GM13976 (cell line): ENCODE measurements around the gene C9orf85.

Source experiments
- DNase-seq: peaks from one replicate; pipeline ENCODE4 v3.0.0; 2012; ENCODE audit warnings: low spot score
- in situ Hi-C: fragments of 300-500 bp; cut with MboI; formaldehyde crosslinking; loops from one replicate; pipeline ENCODE4 v1.12.0; 2022; ENCODE audit warnings: low sequenced_read_pairs, mixed read lengths, inconsistent platforms; ENCODE audit not compliant: unreplicated experiment
- TF ChIP-seq, protein P1 (sequence below): IDR thresholded peaks from 2 replicates; pipeline ENCODE4 v1.5.1; 2012; ENCODE audit warnings: borderline replicate concordance, mild to moderate bottlenecking; ENCODE audit not compliant: insufficient read depth; ENCODE audit errors: extremely low read depth, missing control alignments, control extremely low read depth

The C9orf85 gene

DNA sequence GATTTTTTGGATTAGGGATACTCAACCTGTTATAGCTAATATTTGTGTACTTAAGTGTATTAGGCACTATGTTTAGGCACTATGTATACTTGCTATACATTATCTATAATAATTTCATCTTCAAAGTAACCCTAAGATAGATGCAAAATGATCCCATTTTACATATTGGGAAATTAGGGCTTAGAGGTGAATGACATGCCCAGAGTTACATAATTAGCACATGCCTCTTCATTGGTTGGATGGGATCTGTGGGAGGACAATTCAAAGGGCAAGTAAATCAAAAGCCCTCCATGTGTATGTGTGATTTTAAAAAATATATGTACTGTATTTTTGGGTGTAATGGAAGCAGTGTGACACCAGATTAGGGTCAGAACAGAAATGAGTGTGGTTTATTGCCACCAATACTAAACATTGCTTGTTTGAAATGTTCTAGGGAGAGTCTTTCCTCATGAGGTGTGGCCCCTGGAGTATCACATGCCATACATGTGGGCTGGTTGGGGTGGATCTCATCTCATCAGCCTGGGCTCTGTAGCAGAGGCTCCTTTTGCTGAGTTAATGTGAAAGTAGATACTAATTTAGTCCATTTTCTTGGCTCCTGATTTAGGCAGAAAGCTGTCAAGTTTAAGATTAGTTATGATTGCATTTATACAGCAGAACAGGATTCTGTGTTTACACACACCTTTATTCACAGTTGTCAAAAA is 5.5 kb downstream of the C9orf85 start:
- in situ Hi-C loops: no loop called here
- TF ChIP-seq, protein P1, sequence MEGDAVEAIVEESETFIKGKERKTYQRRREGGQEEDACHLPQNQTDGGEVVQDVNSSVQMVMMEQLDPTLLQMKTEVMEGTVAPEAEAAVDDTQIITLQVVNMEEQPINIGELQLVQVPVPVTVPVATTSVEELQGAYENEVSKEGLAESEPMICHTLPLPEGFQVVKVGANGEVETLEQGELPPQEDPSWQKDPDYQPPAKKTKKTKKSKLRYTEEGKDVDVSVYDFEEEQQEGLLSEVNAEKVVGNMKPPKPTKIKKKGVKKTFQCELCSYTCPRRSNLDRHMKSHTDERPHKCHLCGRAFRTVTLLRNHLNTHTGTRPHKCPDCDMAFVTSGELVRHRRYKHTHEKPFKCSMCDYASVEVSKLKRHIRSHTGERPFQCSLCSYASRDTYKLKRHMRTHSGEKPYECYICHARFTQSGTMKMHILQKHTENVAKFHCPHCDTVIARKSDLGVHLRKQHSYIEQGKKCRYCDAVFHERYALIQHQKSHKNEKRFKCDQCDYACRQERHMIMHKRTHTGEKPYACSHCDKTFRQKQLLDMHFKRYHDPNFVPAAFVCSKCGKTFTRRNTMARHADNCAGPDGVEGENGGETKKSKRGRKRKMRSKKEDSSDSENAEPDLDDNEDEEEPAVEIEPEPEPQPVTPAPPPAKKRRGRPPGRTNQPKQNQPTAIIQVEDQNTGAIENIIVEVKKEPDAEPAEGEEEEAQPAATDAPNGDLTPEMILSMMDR: no peak
- DNase-seq: peak; percentile 37

DNA sequence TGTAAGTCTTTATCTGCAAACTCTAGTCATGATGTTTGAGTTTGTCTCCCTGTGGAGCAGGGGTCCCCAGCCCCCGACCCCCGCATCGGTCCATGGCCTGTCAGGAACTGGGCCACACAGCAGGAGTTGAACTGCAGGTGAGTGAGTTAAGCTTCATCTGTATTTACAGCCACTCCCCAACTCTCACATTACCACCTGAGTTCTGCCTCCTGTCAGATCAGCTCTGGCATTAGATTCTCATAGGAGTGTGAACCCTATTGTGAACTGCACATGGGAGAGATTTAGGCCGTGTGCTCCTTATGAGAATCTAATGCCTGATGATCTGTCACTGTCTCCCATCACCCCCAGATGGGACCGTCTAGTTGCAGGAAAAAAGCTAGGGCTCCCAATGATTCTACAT is 7.0 kb downstream of the C9orf85 start:
- TF ChIP-seq, protein P1: no peak
- in situ Hi-C loops: no loop called here

DNA sequence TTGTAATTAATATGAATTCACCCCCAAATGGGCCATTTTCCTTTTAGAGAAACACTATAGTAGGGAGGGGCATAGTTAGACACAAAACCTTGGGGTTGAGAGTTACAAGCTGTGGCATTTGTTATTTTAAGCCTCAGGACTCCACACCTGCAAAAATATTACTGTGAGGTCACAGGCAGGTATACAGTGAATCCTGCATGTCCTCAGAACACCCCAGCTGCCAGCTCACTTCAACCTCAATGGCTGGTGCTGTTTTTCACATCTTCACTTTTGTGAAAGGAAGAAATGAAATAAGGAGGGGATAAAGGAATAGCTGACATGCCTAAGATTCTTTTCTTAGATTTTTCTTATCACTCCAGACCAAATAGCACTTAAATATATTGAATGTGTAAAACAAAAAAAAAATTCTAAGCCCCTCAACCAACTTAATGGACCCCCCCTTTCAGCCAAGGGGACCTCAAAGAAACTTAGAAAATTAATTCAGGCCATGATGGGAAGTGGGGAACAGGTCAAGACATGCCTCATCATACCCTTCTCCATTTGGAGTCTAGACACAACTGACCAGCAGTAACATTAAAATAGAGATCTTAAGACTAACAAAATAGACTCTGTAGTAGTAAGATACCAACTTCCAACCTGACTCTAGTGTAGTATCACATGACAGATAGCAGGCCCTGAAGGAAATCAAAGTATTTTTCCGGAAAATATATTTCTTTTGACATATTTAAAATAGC is 9.2 kb downstream of the C9orf85 start:
- in situ Hi-C loops: no loop called here
- DNase-seq: no peak
- TF ChIP-seq, protein P1: no peak

More for the DNA sequence above, 7.0 kb downstream of the C9orf85 start:
- no peak for DNase-seq

DNA sequence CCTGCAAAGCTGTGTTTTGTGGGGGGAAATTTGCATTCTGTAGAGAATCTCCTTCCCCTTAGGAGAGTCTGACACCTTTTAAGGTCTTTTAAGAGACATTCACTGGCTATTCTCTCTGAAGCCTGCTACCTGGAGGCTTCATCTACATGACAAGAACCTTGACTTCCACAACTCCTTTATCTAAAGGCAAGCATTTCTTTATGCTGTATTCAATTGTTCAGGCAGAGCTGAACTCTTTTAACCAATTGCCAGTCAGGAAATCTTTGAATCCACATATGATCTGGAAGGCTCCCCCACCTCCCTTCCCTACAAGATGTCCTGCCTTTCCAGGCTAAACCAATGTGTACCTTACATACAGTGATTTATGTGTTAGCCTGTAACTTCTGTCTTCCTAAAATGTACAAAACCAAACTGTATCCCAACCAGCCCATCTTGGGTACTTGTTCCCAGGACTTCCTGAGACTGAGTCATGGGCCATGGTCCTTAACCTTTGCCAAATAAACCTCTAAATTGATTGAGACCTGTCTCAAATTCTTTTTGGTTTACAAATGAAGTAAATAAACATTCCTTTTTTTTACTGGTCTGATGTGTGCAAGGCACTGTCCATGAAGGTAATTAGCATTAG is 9.9 kb downstream of the C9orf85 start:
- TF ChIP-seq, protein P1: no peak
- in situ Hi-C loops: no loop called here
- no peak for DNase-seq

DNA sequence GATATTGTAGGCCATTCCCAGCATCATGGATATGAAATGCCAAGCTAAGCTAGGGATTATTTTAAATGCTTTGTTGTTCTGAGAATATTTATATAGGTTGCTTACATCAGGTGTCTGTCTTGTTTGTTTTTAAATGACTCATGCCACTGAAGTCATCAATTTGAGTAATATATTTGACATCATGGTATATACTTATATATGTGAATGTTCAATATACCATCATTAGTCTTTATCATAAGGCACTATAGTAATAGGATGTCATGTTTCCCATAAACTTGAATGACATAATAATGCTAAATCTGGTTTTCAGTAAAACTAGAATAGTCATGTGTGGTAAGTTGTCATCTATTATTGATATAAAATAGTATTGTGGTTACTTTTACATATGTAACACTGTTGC is 13.1 kb downstream of the C9orf85 start:
- TF ChIP-seq, protein P1: no peak
- in situ Hi-C loops: no loop called here
- no peak for DNase-seq

DNA sequence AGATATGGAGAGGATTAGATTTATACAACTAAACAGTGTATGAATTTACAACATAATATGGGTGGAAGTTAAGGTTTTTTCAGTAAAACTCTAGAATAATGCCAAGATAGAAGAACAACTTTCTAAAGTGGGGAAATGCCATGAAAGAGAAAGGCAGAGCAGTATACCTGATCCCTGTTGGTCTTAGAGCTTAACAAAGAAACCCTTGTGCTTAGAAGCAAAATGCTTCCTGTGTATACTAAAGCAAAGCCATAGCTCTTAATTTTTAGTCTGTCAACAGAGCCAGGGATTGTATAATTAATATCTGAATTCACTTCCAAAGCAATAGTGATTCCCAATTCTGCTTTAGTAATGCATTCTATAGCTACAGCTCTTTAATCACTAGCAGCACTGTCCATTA is 14.4 kb downstream of the C9orf85 start:
- in situ Hi-C loops: no loop called here
- DNase-seq: no peak
- TF ChIP-seq, protein P1: no peak
